Liver (tissue), 9 donors: ENCODE results near the gene ZDHHC8. TPM values are rescaled to one million over a fixed set of nuclear protein-coding genes. Genes with fewer than 3 reads are reported as not detected.

Source experiments
- DNase-seq: peaks from one replicate; pipeline ENCODE4 v3.0.0-alpha.2; 2017; ENCODE audit warnings: low spot score
- H3K27ac ChIP-seq, 2 donors: one replicate each; pipeline ENCODE4 v1.7.0; 2013; ENCODE audit warnings: inconsistent platforms in 2 of 2, low read length in 2 of 2, control low read depth in 1 of 2, low read depth in 1 of 2, mild to moderate bottlenecking in 1 of 2
- H3K27me3 ChIP-seq, 4 donors: one replicate each; pipeline versions ENCODE4 v1.6.1 to v1.7.0; 2013; ENCODE audit warnings: low read length in 3 of 4, inconsistent platforms in 1 of 4, mild to moderate bottlenecking in 1 of 4, moderate library complexity in 1 of 4; ENCODE audit not compliant: control insufficient read depth in 4 of 4, insufficient read depth in 4 of 4
- H3K36me3 ChIP-seq, 4 donors: one replicate each; pipeline versions ENCODE4 v1.6.1 to v1.7.0; 2013; ENCODE audit warnings: low read length in 3 of 4, mild to moderate bottlenecking in 3 of 4, low read depth in 1 of 4, moderate library complexity in 1 of 4; ENCODE audit not compliant: control insufficient read depth in 4 of 4, insufficient read depth in 3 of 4
- H3K4me1 ChIP-seq, 4 donors: one replicate each; pipeline versions ENCODE4 v1.6.1 to v1.7.0; 2013; ENCODE audit warnings: low read length in 3 of 4, mild to moderate bottlenecking in 3 of 4, moderate library complexity in 1 of 4; ENCODE audit not compliant: control insufficient read depth in 4 of 4, insufficient read depth in 4 of 4
- H3K4me3 ChIP-seq, 3 donors: one replicate each; pipeline versions ENCODE4 v1.6.1 to v1.7.0; 2013; ENCODE audit warnings: low read length in 3 of 3, control low read depth in 1 of 3, low read depth in 1 of 3, mild to moderate bottlenecking in 1 of 3
- H3K9ac ChIP-seq, 2 donors: one replicate each; pipeline ENCODE4 v1.7.0; 2013; ENCODE audit warnings: low read length in 2 of 2, mild to moderate bottlenecking in 2 of 2, moderate library complexity in 2 of 2, control low read depth in 1 of 2, low read depth in 1 of 2
- H3K9me3 ChIP-seq, 4 donors: one replicate each; pipeline versions ENCODE4 v1.6.1 to v1.7.0; 2013; ENCODE audit warnings: low read length in 3 of 4; ENCODE audit not compliant: control insufficient read depth in 4 of 4
- CTCF ChIP-seq: fragments of 150-350 bp; IDR thresholded peaks from 2 replicates; pipeline ENCODE4 v1.5.1; 2017; ENCODE audit warnings: improper control_type of control experiment, low read depth, low read length; ENCODE audit not compliant: missing input control
- EGR1 ChIP-seq, 2 donors: IDR thresholded peaks; 2 replicates each; pipeline ENCODE4 v1.6.1; 2016 to 2018; ENCODE audit warnings: antibody characterized with exemption in 2 of 2, low read depth in 2 of 2
- FOXA1 ChIP-seq: IDR thresholded peaks from 2 replicates; pipeline ENCODE4 v1.6.1; 2016; ENCODE audit warnings: antibody characterized with exemption
- FOXA2 ChIP-seq: IDR thresholded peaks from 2 replicates; pipeline ENCODE4 v1.6.1; 2016; ENCODE audit warnings: antibody characterized with exemption
- GABPA ChIP-seq, 2 donors: IDR thresholded peaks in 1 of 2; conservative IDR thresholded peaks in 1 of 2; 2 replicates each; pipeline ENCODE4 v1.6.1; 2016; ENCODE audit warnings: antibody characterized with exemption in 2 of 2, mild to moderate bottlenecking in 1 of 2, moderate library complexity in 1 of 2
- HNF4A ChIP-seq, 2 donors: conservative IDR thresholded peaks; 2 replicates each; pipeline ENCODE4 v1.6.1; 2016; ENCODE audit warnings: antibody characterized with exemption in 2 of 2, mild to moderate bottlenecking in 2 of 2
- NR2F2 ChIP-seq: IDR thresholded peaks from 2 replicates; pipeline ENCODE4 v1.6.1; 2016; ENCODE audit warnings: antibody characterized with exemption
- RAD21 ChIP-seq, 2 donors: IDR thresholded peaks; 2 replicates each; pipeline ENCODE4 v1.6.1; 2016; ENCODE audit warnings: antibody characterized with exemption in 2 of 2, mild to moderate bottlenecking in 2 of 2
- REST ChIP-seq: IDR thresholded peaks from 2 replicates; pipeline ENCODE4 v1.6.1; 2016; ENCODE audit warnings: antibody characterized with exemption, mild to moderate bottlenecking
- RXRA ChIP-seq, 2 donors: IDR thresholded peaks; 2 replicates each; pipeline ENCODE4 v1.6.1; 2017 to 2018; ENCODE audit warnings: antibody characterized with exemption in 2 of 2, mild to moderate bottlenecking in 1 of 2
- SP1 ChIP-seq: IDR thresholded peaks from 2 replicates; pipeline ENCODE4 v1.6.1; 2018; ENCODE audit warnings: antibody characterized with exemption, mild to moderate bottlenecking
- TAF1 ChIP-seq: conservative IDR thresholded peaks from 2 replicates; pipeline ENCODE4 v1.6.1; 2016; ENCODE audit warnings: antibody characterized with exemption, mild to moderate bottlenecking
- YY1 ChIP-seq: IDR thresholded peaks from 2 replicates; pipeline ENCODE4 v1.6.1; 2016; ENCODE audit warnings: antibody characterized with exemption, mild to moderate bottlenecking
- ZBTB33 ChIP-seq: IDR thresholded peaks from 2 replicates; pipeline ENCODE4 v1.6.1; 2016; ENCODE audit warnings: antibody characterized with exemption
- WGBS: extraction: QIAGEN DNeasy Blood & Tissue Kit; methylation state at CpG from one replicate; pipeline ENCODE4 v1.1.7; 2013; 5-methylcytosine and 5-hydroxymethylcytosine counted together
- polyA plus RNA-seq, 2 donors: library from polyadenylated mRNA; stranded (reverse) in 1 of 2; unstranded in 1 of 2; fragments of 200-250 nt in 1 of 2; fragments of >200 nt in 1 of 2; fragmentation: Nextera tagmentation in 1 of 2; extraction: Ambion mirVana in 1 of 2; gene quantifications; one replicate each; pipeline versions ENCODE4 v1.2.1 to v1.2.3, GENCODE V29; 2013 to 2015
- total RNA-seq, 2 donors: library from RNA; depleted of rRNA; stranded (reverse); fragments of >200 nt; gene quantifications; one replicate each; pipeline ENCODE4 v1.2.3, GENCODE V29; 2014
- TF ChIP-seq, protein P1 (sequence below): IDR thresholded peaks from 2 replicates; pipeline ENCODE4 v1.6.1; 2016; ENCODE audit warnings: antibody characterized with exemption
- TF ChIP-seq, protein P2 (sequence below): IDR thresholded peaks from 2 replicates; pipeline ENCODE4 v1.6.1; 2016; ENCODE audit warnings: antibody characterized with exemption
- donor health status: healthy.
- donor health status: healthy.
- donor health status: healthy.
- donor health status: healthy.
- donor health status: healthy.

The ZDHHC8 gene
- total and polyA plus RNA-seq, 4 donors, result 2.9 to 11.8 (median 6.8) TPM

GRCh38 chr22:20160041-20160440 is 28.4 kb downstream of the ZDHHC8 start:
- TF ChIP-seq ZBTB33 (no peak), RAD21 (IDR thresholded peaks at IDR 0.05) (no peak), HNF4A (conservative IDR thresholded peaks at IDR 0.05) (no peak), YY1 (no peak), FOXA1 (no peak), EGR1 (IDR thresholded peaks at IDR 0.05; ENCODE audit: low read depth in 2 of 2) (no peak), RXRA (IDR thresholded peaks at IDR 0.05) (no peak), TAF1 (no peak), CTCF (no peak), FOXA2 (no peak), SP1 (no peak), GABPA (IDR thresholded peaks at IDR 0.05 in 1 of 2, conservative IDR thresholded peaks at IDR 0.05 in 1 of 2) (no peak), NR2F2 (no peak)
- TF ChIP-seq, protein P1, sequence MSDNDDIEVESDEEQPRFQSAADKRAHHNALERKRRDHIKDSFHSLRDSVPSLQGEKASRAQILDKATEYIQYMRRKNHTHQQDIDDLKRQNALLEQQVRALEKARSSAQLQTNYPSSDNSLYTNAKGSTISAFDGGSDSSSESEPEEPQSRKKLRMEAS, result no peak
- TF ChIP-seq, protein P2, sequence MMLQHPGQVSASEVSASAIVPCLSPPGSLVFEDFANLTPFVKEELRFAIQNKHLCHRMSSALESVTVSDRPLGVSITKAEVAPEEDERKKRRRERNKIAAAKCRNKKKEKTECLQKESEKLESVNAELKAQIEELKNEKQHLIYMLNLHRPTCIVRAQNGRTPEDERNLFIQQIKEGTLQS, result no peak
- H3K4me1 ChIP-seq, result no peaks in the 10 kb centered on the region
- WGBS, result 86% methylated on average over 10 of the region's 10 CpGs
- no peak overlapping the region for H3K27ac ChIP-seq
- H3K36me3 ChIP-seq, result no peaks in the 10 kb centered on the region
- H3K9me3 ChIP-seq, result no peaks in the 10 kb centered on the region
- H3K4me3 ChIP-seq, result no peak overlapping the region
- DNase-seq, result no peak
- no peaks in the 10 kb centered on the region for H3K27me3 ChIP-seq
- H3K9ac ChIP-seq, result no peak overlapping the region

- no peaks in the 10 kb centered on the region for H3K4me1 ChIP-seq
- no peak overlapping the region for H3K4me3 ChIP-seq
- H3K27me3 ChIP-seq, result no peaks in the 10 kb centered on the region
- no peak overlapping the region for H3K9ac ChIP-seq
- WGBS, result 77% methylated on average over 11 of the region's 11 CpGs
- DNase-seq, result no peak
- H3K27ac ChIP-seq, result no peak overlapping the region
- H3K36me3 ChIP-seq, result no peaks in the 10 kb centered on the region
- H3K9me3 ChIP-seq, result no peaks in the 10 kb centered on the region
- TF ChIP-seq SP1, result no peak
Measured at GRCh38 chr22:20164863-20165262, 33.3 kb downstream of the ZDHHC8 start.

GRCh38 chr22:20165421-20165820 is 33.8 kb downstream of the ZDHHC8 start:
- H3K36me3 ChIP-seq, result no peaks in the 10 kb centered on the region
- no peak for TF ChIP-seq REST
- H3K4me1 ChIP-seq, result peaks cover 0 to under 1% (median 0%) of the 10 kb centered on the region in 4 donors
- H3K27me3 ChIP-seq, result no peaks in the 10 kb centered on the region
- no peaks in the 10 kb centered on the region for H3K9me3 ChIP-seq
- no peak overlapping the region for H3K9ac ChIP-seq
- H3K4me3 ChIP-seq, result no peak overlapping the region
- H3K27ac ChIP-seq, result no peak overlapping the region
- no peak for DNase-seq
- WGBS, result 95% methylated on average over 12 of the region's 12 CpGs
